Mammary epithelial cell (primary cell): ENCODE data around the gene SEMA4G.

Source experiments
- EZH2 ChIP-seq: IDR thresholded peaks from 2 replicates; pipeline ENCODE4 v1.6.1; 2012; ENCODE audit warnings: low read length, inconsistent platforms, borderline replicate concordance
- TF ChIP-seq, protein P1 (sequence below), 2 donors: IDR thresholded peaks in 1 of 2; conservative IDR thresholded peaks in 1 of 2; 2 replicates each; pipeline ENCODE4 v1.5.1; 2011 to 2012; ENCODE audit warnings: inconsistent platforms in 2 of 2, low read length in 2 of 2, mild to moderate bottlenecking in 2 of 2, control low read depth in 1 of 2, low read depth in 1 of 2; ENCODE audit not compliant: insufficient read depth in 1 of 2; ENCODE audit errors: extremely low read depth in 1 of 2

DNA sequence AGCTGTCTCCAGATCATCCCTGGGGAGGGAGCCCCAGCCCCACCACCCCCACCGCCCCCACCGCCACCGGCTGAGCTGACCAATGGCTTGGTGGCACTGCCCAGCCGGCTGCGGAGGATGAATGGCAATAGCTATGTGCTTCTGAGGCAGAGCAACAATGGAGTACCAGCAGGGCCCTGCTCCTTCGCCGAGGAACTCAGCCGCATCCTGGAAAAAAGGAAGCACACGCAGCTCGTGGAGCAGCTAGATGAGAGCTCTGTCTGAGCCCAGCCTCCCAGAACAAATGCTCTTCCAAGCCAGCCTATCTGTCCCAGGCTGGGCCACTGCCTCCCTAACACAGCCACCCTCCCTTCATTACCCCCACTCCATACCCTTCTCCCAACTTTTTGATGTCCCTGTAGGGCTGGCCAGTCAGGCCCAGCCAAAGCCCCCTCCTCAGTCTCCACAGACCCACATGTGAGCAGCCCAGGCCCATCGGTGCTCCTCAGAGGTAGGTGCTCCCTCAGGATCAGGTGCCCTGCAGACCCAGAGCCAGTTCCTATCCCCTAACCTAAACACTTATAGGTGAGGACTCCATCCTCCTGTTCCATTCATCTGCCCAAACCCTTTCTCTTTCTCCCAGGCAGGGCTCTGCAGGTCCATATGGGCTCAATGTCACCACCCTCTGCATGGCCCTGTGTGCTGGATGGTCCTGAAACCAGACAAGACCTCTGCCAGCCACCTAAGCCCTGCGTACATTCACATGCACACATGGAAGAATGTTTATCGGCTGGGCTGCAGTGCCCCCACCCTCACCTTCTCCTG, 14.8 kb downstream of the SEMA4G start:
- TF ChIP-seq, protein P1, sequence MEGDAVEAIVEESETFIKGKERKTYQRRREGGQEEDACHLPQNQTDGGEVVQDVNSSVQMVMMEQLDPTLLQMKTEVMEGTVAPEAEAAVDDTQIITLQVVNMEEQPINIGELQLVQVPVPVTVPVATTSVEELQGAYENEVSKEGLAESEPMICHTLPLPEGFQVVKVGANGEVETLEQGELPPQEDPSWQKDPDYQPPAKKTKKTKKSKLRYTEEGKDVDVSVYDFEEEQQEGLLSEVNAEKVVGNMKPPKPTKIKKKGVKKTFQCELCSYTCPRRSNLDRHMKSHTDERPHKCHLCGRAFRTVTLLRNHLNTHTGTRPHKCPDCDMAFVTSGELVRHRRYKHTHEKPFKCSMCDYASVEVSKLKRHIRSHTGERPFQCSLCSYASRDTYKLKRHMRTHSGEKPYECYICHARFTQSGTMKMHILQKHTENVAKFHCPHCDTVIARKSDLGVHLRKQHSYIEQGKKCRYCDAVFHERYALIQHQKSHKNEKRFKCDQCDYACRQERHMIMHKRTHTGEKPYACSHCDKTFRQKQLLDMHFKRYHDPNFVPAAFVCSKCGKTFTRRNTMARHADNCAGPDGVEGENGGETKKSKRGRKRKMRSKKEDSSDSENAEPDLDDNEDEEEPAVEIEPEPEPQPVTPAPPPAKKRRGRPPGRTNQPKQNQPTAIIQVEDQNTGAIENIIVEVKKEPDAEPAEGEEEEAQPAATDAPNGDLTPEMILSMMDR (conservative IDR thresholded peaks at IDR 0.05 in 1 of 2, IDR thresholded peaks at IDR 0.05 in 1 of 2; ENCODE audit: extremely low read depth in 1 of 2, insufficient read depth in 1 of 2, low read depth in 1 of 2, low read length in 2 of 2), result no peak
- TF ChIP-seq EZH2, result no peak
